Activated effector memory CD4-positive, alpha-beta T cell treated with Interleukin-2 at 50 U/mL for 16 hours (primary cell): ENCODE measurements around the gene PURB.
"Not testable (repeated sequence)": the region's sequence is repeated elsewhere in the genome, so short reads cannot be mapped to it uniquely, and the experiment has no call there.

Source experiments
- DNase-seq: peaks from one replicate; pipeline ENCODE4 v3.0.0-alpha.2; 2020

PURB gene

GRCh38 chr7:44891372-44891771 is 6.0 kb upstream of the PURB start:
- peak; percentile 30 for DNase-seq

GRCh38 chr7:44889086-44889781 is 3.9 kb upstream of the PURB start:
- no peak for DNase-seq

- DNase-seq, result no peak
Measured at GRCh38 chr7:44887293-44887692, 2.0 kb upstream of the PURB start.

GRCh38 chr7:44884621-44885393 is 523 bp downstream of the PURB start:
- peak; percentile 39 for DNase-seq

DNA sequence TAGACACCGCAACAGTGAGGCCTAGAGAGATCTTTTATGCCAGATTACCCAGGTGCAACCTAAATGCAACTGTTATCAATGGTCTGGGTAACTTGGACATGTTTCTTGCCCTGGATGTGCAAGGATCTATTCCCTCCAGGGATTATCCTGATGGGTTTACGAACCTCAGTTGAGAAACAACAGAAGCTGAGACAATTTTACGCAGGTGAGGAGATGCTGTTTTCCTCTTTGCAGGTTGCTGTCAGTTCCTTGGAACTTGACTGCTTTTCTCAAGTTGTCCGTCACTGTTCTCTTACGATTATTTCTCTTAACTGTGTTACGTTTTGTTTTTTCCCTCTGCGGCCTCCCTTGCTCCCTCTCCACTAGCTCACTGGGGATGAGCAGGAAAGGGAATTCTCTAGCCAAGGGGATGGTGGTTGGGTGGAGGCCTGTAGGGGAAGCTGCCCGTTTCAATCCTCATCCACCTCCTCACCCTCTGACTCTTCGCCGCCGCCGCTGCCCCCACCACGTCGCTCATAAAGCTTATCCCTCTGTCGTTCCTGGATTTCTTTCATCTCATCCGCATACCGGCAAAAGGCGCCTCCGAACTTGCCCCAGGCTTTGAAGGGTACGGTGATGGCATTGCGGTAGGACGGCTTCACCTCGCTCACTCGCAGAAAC is 1.2 kb downstream of the PURB start:
- no peak for DNase-seq

DNA sequence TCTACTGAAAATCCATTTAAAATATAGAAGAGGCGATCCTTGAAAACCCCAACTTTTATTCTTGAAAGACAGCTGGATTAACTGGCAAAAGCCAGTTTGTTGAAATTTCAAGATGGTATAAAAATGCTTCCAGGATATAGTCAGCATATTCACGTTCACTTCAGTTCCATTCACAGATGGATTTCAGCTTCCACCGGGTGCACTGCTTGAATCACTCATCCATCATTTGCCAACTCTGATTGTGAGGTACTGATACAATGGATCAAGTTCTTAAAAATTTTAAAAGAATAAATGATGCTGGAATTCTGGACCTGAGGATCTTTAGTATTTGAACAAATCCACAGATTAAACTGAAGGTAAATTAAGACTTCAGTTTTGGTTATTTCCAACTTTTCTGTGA is 2.4 kb downstream of the PURB start:
- DNase-seq, result no peak

DNA sequence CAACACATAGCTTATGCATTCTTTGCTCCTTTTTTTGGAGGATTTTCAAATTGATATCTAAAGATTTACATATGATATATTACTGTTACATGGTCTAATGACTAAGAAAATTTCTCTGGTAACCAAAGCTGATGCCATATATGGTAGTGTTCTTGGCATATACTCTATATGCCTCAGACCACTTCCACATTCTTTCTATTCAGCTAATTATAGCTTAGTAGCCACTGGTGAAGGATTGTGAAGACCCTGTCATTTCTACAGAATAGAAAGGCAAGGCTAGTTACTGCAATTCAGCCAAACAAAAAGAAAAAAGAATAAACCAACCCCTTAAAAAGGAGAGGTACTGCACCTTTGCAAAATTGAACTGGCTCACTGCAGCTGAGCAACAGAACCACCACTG is 3.7 kb downstream of the PURB start:
- no peak for DNase-seq

DNA sequence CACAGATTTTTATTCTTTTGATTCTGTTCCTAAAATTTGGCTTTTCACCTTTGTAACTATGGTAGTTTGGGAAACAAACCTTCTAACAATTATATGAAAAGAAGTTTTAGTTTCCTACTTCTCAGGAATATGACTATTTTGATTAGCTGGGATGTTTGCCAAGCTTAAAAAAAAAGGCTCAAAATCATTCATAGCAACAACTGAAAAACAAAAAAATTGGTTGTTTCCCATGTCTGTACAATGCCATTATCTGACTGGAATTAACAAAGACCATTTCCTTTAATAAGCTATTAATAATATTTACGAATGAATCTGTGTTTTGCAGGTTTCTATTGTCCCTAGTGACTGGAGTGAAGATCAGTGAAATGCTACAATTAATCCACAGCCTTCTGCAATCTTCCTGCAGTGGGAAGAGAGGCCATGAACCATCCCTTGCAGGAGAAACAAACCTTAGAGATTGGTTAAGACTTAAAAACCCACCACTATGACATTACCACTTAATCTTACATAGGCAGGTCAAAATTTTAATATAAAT is 4.2 kb downstream of the PURB start:
- no peak for DNase-seq

DNA sequence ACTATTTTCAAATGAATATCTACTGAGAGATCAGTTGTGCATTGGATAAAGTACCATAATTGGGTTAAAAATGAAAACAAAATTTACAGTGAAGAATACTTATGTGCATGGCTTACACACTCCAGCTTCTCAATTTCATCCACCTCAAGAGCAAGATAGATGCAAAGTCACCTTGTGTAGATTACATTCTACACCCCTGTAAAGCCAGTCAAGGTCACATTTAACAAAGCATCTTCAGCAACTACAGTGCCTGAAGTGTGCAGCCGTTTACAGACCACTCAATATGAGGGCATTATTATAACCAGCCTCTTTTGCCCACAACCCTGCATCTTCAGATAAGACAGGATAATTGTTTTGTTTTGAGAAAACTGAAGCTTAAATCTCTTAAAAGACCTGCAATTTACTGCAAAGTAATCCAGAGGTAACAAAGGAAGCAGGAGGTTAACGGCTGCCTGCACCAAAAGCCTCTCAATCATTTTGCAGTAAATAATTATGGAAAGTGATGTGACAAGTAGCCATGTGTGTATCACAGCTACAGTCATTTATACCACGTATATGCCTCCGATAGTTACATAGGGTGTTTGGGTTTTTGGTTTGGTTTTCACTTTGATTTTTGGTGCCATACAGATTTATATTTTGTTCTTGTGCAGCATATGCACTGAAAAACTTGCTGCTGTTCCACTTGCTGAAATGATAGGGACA is 4.9 kb downstream of the PURB start:
- no peak for DNase-seq

- DNase-seq, result no peak
Measured at GRCh38 chr7:44876393-44876792, 8.9 kb downstream of the PURB start.

DNA sequence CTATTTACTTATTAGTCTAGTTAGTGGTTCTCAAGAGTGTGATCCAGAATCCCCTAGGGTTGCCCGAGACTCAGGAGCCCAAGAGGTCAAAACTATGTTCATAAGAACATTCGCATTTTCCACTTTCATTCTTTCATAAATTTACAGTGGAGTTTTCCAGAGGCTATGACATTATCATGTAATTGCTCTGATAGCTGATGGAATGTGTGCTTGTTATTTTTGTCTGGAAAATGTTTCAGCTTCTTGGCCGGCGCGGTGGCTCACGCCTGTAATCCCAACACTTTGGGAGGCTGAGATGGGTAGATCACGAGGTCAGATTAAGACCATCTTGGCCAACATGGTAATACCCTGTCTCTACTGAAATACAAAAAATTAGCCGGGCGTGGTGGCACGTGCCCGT is 10.1 kb downstream of the PURB start:
- DNase-seq, result no peak

- no peak for DNase-seq
Measured at GRCh38 chr7:44872787-44873186, 12.5 kb downstream of the PURB start.

DNA sequence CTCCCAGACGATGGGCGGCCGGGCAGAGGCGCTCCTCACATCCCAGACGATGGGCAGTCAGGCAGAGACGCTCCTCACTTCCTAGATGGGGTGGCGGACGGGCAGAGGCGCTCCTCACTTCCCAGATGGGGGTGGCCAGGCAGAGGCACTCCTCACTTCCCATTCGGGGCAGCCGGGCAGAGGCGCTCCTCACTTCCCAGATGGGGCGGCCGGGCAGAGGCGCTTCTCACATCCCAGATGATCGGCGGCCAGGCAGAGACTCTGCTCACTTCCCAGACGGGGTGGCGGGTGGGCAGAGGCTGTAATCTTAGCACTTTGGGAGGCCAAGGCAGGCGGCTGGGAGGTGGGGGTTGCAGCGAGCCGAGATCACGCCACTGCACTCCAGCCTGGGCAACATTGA is 13.4 kb downstream of the PURB start:
- DNase-seq, result not testable (repeated sequence)

DNA sequence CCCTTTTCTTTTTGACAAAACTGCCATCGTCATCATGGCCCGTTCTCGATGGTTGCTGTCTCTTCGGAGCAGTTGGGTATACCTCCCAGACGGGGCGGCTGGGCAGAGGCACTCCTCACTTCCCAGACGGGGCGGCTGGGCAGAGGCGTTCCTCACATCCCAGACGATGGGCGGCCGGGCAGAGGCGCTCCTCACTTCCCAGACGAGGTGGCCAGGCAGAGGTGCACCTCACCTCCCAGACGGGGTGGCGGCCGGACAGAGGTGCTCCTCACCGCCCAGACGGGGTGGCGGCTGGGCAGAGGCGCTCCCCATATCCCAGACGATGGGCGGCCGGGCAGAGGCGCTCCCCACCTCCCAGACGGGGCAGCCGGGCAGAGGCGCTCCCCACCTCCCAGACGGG is 14.6 kb downstream of the PURB start:
- DNase-seq, result not testable (repeated sequence)

DNA sequence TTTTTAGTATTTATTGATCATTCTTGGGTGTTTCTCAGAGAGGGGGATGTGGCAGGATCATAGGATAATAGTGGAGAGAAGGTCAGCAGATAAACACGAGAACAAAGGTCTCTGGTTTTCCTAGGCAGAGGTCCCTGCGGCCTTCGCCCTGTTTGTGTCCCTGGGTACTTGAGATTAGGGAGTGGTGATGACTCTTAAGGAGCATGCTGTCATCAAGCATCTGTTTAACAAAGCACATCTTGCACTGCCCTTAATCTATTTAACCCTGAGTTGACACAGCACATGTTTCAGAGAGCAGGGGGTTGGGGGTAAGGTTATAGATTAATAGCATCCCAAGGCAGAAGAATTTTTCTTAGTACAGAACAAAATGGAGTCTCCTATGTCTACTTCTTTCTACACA is 15.0 kb downstream of the PURB start:
- not testable (repeated sequence) for DNase-seq

DNA sequence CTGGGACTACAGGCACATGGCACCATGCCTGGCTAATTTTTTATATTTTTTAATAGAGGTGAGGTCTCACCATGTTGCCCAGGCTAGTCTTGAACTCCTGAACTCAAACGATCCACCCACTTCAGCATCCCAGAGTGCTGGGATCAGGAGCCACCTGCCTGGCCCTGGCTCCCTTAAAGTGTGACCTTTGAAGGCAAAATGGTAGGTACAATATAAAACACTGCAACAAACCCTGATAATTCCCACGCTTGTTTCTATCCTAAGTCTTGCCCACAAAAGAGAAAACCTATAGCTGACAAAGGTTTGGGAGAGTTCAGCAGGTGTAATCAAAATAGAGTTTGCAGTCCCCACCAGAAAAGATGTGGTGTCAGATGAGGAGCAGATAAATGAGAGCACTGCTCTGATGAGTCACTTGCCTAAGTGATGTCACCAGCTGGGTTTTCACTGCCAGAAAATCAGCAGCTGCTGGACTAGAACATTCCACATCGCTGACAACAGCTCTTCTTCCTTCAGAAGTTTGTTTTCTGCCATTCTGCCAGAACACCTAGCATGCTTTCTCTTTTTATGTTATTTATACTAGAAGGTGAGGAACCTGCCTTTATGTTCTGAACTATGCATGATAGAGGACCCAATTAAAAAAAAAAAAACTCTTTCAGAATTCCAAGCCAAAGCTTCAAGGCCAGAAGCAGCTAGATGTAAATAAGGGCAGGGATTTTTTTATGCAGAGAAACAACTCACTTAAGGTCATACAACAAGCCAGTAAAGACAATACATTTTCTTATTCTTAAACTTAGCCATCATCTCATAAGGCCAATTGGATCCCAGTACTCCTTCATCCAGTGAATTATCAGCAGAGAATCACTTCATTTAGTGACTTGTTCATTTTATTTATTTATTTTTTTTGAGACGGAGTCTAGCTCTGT is 18.0 kb downstream of the PURB start:
- no peak for DNase-seq

DNA sequence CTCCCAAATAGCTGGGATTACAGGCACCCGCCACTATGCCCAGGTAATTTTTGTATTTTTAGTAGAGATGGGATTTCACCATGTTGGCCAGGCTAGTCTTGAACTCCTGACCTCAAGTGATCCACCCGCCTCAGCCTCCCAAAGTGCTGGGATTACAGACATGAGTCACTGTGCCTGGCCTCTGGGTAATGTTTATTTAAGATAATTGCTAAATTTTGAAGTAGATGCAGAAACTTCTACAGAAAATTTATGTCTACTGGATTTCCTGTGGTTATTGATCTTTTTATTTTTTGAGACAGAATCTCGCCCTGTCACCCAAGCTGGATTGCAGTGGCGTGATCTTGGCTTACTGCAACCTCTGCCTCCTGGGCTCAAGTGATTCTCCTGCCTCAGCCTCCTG is 23.4 kb downstream of the PURB start:
- DNase-seq, result not testable (repeated sequence)

DNA sequence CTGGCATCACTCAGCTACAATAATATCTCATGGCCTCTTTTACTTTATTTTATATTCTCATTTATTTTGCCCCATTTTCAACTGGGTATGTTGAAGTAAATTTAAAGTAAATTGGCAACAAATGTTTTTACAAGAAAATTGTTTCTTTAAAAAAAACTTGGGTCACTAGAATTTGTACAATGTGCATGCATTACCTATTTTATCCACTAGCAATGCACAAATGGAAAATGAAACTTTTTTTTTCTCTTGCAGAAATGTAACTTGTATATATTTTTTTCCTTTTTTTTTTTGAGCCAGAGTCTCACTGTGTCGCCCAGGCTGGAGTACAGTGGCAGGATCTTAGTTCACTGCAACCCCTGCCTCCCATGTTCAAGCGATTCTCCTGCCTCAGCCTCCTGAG is 27.2 kb downstream of the PURB start:
- no peak for DNase-seq

- no peak for DNase-seq
Measured at GRCh38 chr7:44854644-44855364, 30.5 kb downstream of the PURB start.

- DNase-seq, result no peak
Measured at GRCh38 chr7:44853391-44853790, 31.9 kb downstream of the PURB start.

GRCh38 chr7:44852590-44852989 is 32.7 kb downstream of the PURB start:
- DNase-seq, result no peak
